ENCODE data around the gene EPOP. TPM values are rescaled to one million over a fixed set of nuclear protein-coding genes. Genes with fewer than 3 reads are reported as not detected.

Gene EPOP
- total and polyA plus RNA-seq, 4 donors, result 0.40 to 2.8 (median 2.2) TPM

DNA sequence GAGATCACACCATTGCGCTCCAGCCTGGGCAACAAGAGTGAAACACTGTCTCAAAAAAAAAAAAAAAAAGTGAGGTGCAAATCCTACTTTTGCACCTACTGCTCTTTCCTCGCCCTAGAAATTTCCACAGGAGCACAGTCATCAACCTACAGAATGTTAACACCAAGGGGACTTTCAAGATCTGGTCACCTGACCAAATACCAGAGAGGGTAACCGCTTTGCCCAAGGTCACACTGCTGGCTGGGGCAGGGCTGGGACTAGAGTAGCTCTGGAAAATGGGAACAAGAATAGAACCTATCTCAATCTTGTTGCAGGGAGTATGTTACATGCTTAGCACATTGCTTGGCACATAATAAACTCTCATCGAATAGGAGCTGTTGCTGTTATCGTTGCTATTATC is 24.0 kb upstream of the EPOP start:
- Histone ChIP-seq H3K4me3 (no peak overlapping the region), H3K27me3 (ENCODE audit: control insufficient read depth in 3 of 3, insufficient read depth in 3 of 3, low read length in 2 of 3) (no peaks in the 10 kb centered on the region), H3K4me1 (ENCODE audit: control insufficient read depth in 5 of 5, insufficient read depth in 5 of 5, low read length in 5 of 5) (peaks cover 7 to 36% (median 9%) of the 10 kb centered on the region in 5 donors), H3K36me3 (ENCODE audit: control insufficient read depth in 4 of 4, insufficient read depth in 4 of 4, low read length in 4 of 4) (no peaks in the 10 kb centered on the region), H3K9ac (ENCODE audit: insufficient read depth in 1 of 2, low read length in 2 of 2) (no peak overlapping the region), H3K9me3 (ENCODE audit: control insufficient read depth in 4 of 4, insufficient read depth in 3 of 4, low read length in 3 of 4) (peaks cover 0 to 2% (median 0%) of the 10 kb centered on the region in 4 donors), H3K27ac (ENCODE audit: low read depth in 1 of 2, low read length in 1 of 2) (peak overlapping the region in 1 of 2 donors; percentile 76)
- DNase-seq (no peak), ATAC-seq (ENCODE audit: insufficient read depth, low FRiP score) (no peak)
- WGBS, 2 donors, result 87 to 90% methylated on average over 5 of the region's 5 CpGs
- no peak for TF ChIP-seq CTCF (IDR thresholded peaks at IDR 0.05; ENCODE audit: control extremely low read depth, extremely low read depth)

DNA sequence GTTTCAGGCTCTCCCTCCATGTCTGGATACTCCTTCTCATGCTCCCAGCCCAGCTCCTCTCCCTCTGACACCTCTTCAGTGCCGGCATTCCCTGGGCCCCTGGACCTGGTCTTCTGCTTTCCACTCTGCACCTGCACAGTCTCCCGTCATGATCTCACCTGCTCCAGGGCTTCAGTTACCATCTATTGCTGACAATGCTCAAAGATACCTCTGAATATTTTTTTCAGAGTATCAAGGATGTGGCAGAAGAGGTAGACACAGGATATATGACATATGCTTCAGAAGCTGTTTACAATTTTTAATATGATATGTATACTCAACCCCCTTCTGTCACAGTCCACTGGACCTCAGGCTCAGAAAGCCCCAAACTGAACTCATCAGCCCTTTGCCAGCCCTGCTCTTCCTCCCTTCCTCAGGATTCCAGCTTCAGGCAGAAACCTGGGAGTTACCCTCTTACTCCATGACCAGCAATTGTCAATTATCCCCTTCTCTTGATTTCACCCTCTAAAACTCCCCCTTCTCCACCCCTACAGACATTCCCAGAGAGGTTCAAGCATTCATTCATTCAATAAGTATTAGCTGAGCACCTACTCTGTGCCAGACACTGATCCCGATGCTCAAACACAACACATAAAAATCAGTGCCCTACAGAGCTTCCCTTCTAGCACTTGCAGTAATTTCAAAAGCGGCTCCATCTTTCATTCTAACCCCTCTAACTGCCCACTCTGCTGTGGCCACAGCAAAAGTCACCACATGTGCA is 22.5 kb upstream of the EPOP start:
- ATAC-seq (ENCODE audit: insufficient read depth, low FRiP score) (no peak), DNase-seq (no peak)
- no peaks in the 10 kb centered on the region for H3K27me3 ChIP-seq (ENCODE audit: control insufficient read depth in 3 of 3, insufficient read depth in 3 of 3, low read length in 2 of 3)
- WGBS, 2 donors, result 89 to 93% methylated on average over 4 of the region's 4 CpGs
- H3K9ac ChIP-seq (ENCODE audit: insufficient read depth in 1 of 2, low read length in 2 of 2), result no peak overlapping the region
- no peak overlapping the region for H3K4me3 ChIP-seq
- H3K36me3 ChIP-seq (ENCODE audit: control insufficient read depth in 4 of 4, insufficient read depth in 4 of 4, low read length in 4 of 4), result no peaks in the 10 kb centered on the region
- peaks cover 0 to 2% (median 0%) of the 10 kb centered on the region in 4 donors for H3K9me3 ChIP-seq (ENCODE audit: control insufficient read depth in 4 of 4, insufficient read depth in 3 of 4, low read length in 3 of 4)
- no peak for TF ChIP-seq CTCF (IDR thresholded peaks at IDR 0.05; ENCODE audit: control extremely low read depth, extremely low read depth)
- H3K4me1 ChIP-seq (ENCODE audit: control insufficient read depth in 5 of 5, insufficient read depth in 5 of 5, low read length in 5 of 5), result peaks cover 7 to 26% (median 11%) of the 10 kb centered on the region in 5 donors
- H3K27ac ChIP-seq (ENCODE audit: low read depth in 1 of 2, low read length in 1 of 2), result no peak overlapping the region

DNA sequence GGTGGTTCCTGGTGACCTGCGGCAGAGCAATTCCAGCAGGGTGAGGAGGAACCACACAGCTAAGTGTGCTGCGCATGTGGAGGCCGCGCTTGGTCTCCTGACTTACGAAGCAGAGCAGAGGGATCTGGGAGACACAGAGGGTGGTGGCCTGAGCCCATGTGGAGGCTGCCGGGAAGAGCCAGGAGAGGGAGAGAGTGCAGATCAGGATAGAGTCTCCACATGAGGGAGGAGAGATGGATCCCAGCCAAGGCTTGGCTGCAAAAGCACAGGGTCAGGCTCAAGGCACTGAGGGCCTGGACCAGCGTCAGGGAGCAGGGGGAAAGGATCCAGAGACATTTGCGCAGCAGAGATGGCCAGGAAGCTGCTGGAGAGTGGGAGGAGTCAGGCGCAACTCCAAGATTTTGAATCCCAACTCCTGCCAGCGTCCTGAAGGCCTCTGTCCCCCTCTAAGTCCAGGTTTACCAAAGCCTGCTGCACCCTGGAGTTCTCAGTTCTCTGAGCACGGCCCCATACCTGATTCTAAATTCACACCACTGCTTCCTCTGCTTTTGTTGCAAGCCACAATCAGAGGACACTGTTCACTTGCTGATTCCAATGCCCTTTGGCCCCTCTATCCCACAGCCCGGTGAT is 19.1 kb upstream of the EPOP start:
- Histone ChIP-seq H3K27ac (ENCODE audit: low read depth in 1 of 2, low read length in 1 of 2) (peak overlapping the region; percentile 52 to 81), H3K36me3 (ENCODE audit: control insufficient read depth in 4 of 4, insufficient read depth in 4 of 4, low read length in 4 of 4) (no peaks in the 10 kb centered on the region), H3K4me1 (ENCODE audit: control insufficient read depth in 5 of 5, insufficient read depth in 5 of 5, low read length in 5 of 5) (peaks cover 0 to 13% (median 11%) of the 10 kb centered on the region in 5 donors), H3K27me3 (ENCODE audit: control insufficient read depth in 3 of 3, insufficient read depth in 3 of 3, low read length in 2 of 3) (no peaks in the 10 kb centered on the region), H3K9ac (ENCODE audit: insufficient read depth in 1 of 2, low read length in 2 of 2) (peak overlapping the region in 1 of 2 donors; percentile 34), H3K4me3 (no peak overlapping the region), H3K9me3 (ENCODE audit: control insufficient read depth in 4 of 4, insufficient read depth in 3 of 4, low read length in 3 of 4) (no peaks in the 10 kb centered on the region)
- no peak for TF ChIP-seq CTCF (IDR thresholded peaks at IDR 0.05; ENCODE audit: control extremely low read depth, extremely low read depth)
- peak; percentile 49 for ATAC-seq (ENCODE audit: insufficient read depth, low FRiP score)
- 52 to 78% methylated on average over 12 of the region's 12 CpGs for WGBS, 2 donors
- DNase-seq, result peak; percentile 95 to 99 (median 96)

All from lung (tissue), 12 donors.